Measurements from ENCODE around the gene OTX1. TPM values are rescaled to one million over a fixed set of nuclear protein-coding genes. Genes with fewer than 3 reads are reported as not detected.

OTX1 gene
- polyA plus RNA-seq, 1 of the 3 experiments (the other 2 are of a cell fraction), result 0.20 TPM

DNA sequence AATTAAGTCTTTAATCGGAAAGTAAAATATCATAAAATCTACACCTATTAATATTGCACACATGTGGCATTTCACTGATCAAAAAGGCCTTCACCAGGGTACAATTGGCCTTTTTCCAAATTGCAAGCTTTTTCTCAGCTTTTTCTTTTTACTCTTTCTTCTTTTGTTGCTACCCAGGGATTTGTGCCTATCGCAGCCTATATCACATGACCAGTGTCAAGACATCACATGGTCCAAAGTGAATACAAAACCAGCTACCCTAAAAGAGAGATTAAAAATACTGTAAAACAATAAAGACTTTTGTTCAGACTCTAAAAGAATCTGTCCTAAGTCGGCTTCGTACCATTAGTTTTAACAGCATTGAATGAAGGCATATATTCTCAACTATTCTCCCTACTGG is 15.0 kb upstream of the OTX1 start:
- H4K20me1 ChIP-seq (ENCODE audit: insufficient read depth), result no peaks in the 10 kb centered on the region
- no peaks in the 10 kb centered on the region for H3K27me3 ChIP-seq (ENCODE audit: insufficient read depth)
- H3K4me3 ChIP-seq (ENCODE audit: low read depth in 2 of 2, low read length in 1 of 2), result no peak overlapping the region
- peaks cover 4 to 14% of the 10 kb centered on the region in 2 experiments for H3K36me3 ChIP-seq (replicated peaks in 1 of 2; ENCODE audit: control insufficient read depth in 1 of 2, insufficient read depth in 2 of 2, low read length in 1 of 2)
- H3K27ac ChIP-seq (ENCODE audit: low read depth in 2 of 2, low read length in 1 of 2), result no peak overlapping the region
- no peak overlapping the region for H2AFZ ChIP-seq (ENCODE audit: low read depth)
- peaks cover 4% of the 10 kb centered on the region for H3F3A ChIP-seq (replicated peaks; ENCODE audit: insufficient read depth)
- H3K9me3 ChIP-seq, result no peaks in the 10 kb centered on the region
- no peaks in the 10 kb centered on the region for H3K79me2 ChIP-seq (ENCODE audit: insufficient read depth)
- no peaks in the 10 kb centered on the region for H3K9me2 ChIP-seq
- H3K9ac ChIP-seq, result no peak overlapping the region
- CTCF ChIA-PET, result interaction anchor here (0.6 to 1.4 kb wide), 4 partner anchors 12 to 509 kb away, joined by 3 read pairs; no protein-coding TSS in a partner anchor
- WGBS (ENCODE audit: low lambda C conversion rate), result 95% methylated on average over 4 of the region's 4 CpGs
- POLR2A ChIA-PET, result no interaction called here
- no peak for DNase-seq
- TF ChIP-seq MAX (IDR thresholded peaks at IDR 0.05; ENCODE audit: low read depth), result no peak
- no peak for TF ChIP-seq USF1 (IDR thresholded peaks at IDR 0.05; ENCODE audit: borderline replicate concordance, low read depth)
- no peak for TF ChIP-seq RAD21 (IDR thresholded peaks at IDR 0.05; ENCODE audit: low read length)
- TF ChIP-seq, protein P1, sequence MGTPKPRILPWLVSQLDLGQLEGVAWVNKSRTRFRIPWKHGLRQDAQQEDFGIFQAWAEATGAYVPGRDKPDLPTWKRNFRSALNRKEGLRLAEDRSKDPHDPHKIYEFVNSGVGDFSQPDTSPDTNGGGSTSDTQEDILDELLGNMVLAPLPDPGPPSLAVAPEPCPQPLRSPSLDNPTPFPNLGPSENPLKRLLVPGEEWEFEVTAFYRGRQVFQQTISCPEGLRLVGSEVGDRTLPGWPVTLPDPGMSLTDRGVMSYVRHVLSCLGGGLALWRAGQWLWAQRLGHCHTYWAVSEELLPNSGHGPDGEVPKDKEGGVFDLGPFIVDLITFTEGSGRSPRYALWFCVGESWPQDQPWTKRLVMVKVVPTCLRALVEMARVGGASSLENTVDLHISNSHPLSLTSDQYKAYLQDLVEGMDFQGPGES (IDR thresholded peaks at IDR 0.05; ENCODE audit: low read depth, low read length), result no peak
- TF ChIP-seq SMC3 (IDR thresholded peaks at IDR 0.05; ENCODE audit: low read depth, low read length), result no peak
- TF ChIP-seq FOSL2 (IDR thresholded peaks at IDR 0.05; ENCODE audit: borderline replicate concordance, low read depth), result no peak
- no peak for TF ChIP-seq FOXM1 (IDR thresholded peaks at IDR 0.05; ENCODE audit: low read depth)
- TF ChIP-seq RCOR1 (IDR thresholded peaks at IDR 0.05; ENCODE audit: low read length), result no peak
- no peak for TF ChIP-seq SIN3A (IDR thresholded peaks at IDR 0.05; ENCODE audit: borderline replicate concordance, low read depth, low read length)
- no peak for TF ChIP-seq RXRA (IDR thresholded peaks at IDR 0.05; ENCODE audit: borderline replicate concordance, low read depth)
- no peak for TF ChIP-seq MXI1 (IDR thresholded peaks at IDR 0.05; ENCODE audit: low read depth, low read length)
- no peak for TF ChIP-seq NRF1 (IDR thresholded peaks at IDR 0.05; ENCODE audit: low read depth, low read length)
- no peak for TF ChIP-seq PBX3 (IDR thresholded peaks at IDR 0.05)
- TF ChIP-seq ELF1 (IDR thresholded peaks at IDR 0.05), result no peak
- no peak overlapping the region for H3K4me2 ChIP-seq
- H3K4me1 ChIP-seq (ENCODE audit: control insufficient read depth in 1 of 2, insufficient read depth in 2 of 2, low read depth in 1 of 2, low read length in 1 of 2), result peaks cover 0 to 11% of the 10 kb centered on the region in 2 experiments; a peak in 2 of 4 replicates

DNA sequence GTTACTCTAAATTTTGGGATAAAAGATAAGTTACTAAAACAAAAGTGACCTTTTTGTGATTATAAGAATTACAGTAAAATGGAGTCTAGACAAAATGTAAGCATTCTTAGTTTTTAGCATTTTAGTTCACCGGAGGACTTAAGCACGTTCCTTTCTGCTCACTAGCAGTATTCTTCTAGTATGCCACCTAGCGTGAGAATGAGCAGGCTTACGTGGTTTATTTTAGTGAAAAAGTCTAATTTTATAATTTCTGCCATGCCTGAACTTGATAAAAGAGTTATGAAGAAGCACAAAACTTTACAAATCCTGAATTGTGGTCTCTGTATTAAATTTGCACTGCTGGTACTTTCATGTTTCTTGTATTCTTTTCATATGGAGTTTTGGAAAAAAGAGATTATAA is 12.6 kb upstream of the OTX1 start:
- Histone ChIP-seq H3K9ac (no peak overlapping the region), H3K79me2 (ENCODE audit: insufficient read depth) (no peaks in the 10 kb centered on the region), H3K4me1 (ENCODE audit: control insufficient read depth in 1 of 2, insufficient read depth in 2 of 2, low read depth in 1 of 2, low read length in 1 of 2) (peaks cover 0 to 11% of the 10 kb centered on the region in 2 experiments; a peak in 2 of 4 replicates), H3K36me3 (replicated peaks in 1 of 2; ENCODE audit: control insufficient read depth in 1 of 2, insufficient read depth in 2 of 2, low read length in 1 of 2) (peaks cover 4 to 18% of the 10 kb centered on the region in 2 experiments), H3K9me2 (no peaks in the 10 kb centered on the region), H4K20me1 (ENCODE audit: insufficient read depth) (no peaks in the 10 kb centered on the region), H3K4me3 (ENCODE audit: low read depth in 2 of 2, low read length in 1 of 2) (no peak overlapping the region), H2AFZ (ENCODE audit: low read depth) (no peak overlapping the region), H3K27ac (ENCODE audit: low read depth in 2 of 2, low read length in 1 of 2) (no peak overlapping the region), H3K27me3 (ENCODE audit: insufficient read depth) (no peaks in the 10 kb centered on the region), H3K4me2 (no peak overlapping the region), H3K9me3 (no peaks in the 10 kb centered on the region), H3F3A (replicated peaks; ENCODE audit: insufficient read depth) (peaks cover 4% of the 10 kb centered on the region)
- CTCF ChIA-PET, result no interaction called here
- no peak for TF ChIP-seq RFX5 (IDR thresholded peaks at IDR 0.05; ENCODE audit: low read length)
- TF ChIP-seq MAX (IDR thresholded peaks at IDR 0.05; ENCODE audit: low read depth), result no peak
- TF ChIP-seq RCOR1 (IDR thresholded peaks at IDR 0.05; ENCODE audit: low read length), result no peak
- TF ChIP-seq NFIC (IDR thresholded peaks at IDR 0.05; ENCODE audit: borderline replicate concordance), result no peak
- no peak for TF ChIP-seq SIN3A (IDR thresholded peaks at IDR 0.05; ENCODE audit: borderline replicate concordance, low read depth, low read length)
- no peak for TF ChIP-seq EZH2phosphoT487 (IDR thresholded peaks at IDR 0.05; ENCODE audit: borderline replicate concordance, low read depth)
- TF ChIP-seq FOSL2 (IDR thresholded peaks at IDR 0.05; ENCODE audit: borderline replicate concordance, low read depth), result no peak
- POLR2A ChIA-PET, result no interaction called here
- no peak for DNase-seq
- 97% methylated on average over 4 of the region's 4 CpGs for WGBS (ENCODE audit: low lambda C conversion rate)
